K562 (cell line): ENCODE measurements around the gene PSPC1.

ENCODE experiments used
- E2F6 ChIP-seq, 2 experiments: IDR thresholded peaks; 2 replicates each; pipeline ENCODE4 v1.6.1; 2011; ENCODE audit warnings: borderline replicate concordance in 1 of 2, control low read depth in 1 of 2, low read depth in 1 of 2, low read length in 1 of 2, mild to moderate bottlenecking in 1 of 2, mixed read lengths in 1 of 2, moderate library complexity in 1 of 2; ENCODE audit not compliant: insufficient read depth in 1 of 2, insufficient read length in 1 of 2, poor library complexity in 1 of 2, severe bottlenecking in 1 of 2; ENCODE audit errors: extremely low read depth in 1 of 2
- GABPA ChIP-seq: fragments of 200-800 bp; sonication (Bioruptor generic); conservative IDR thresholded peaks from 2 replicates; pipeline ENCODE4 v1.6.1; 2016; ENCODE audit warnings: low read depth, missing genetic modification characterization, missing compliant biosample characterization
- SIN3A ChIP-seq, 2 experiments: fragments of 150-350 bp in 1 of 2; IDR thresholded peaks; 2 replicates each; pipeline ENCODE4 v1.6.1; 2011 to 2016; ENCODE audit warnings: borderline replicate concordance in 2 of 2, low read depth in 2 of 2, low read length in 2 of 2, mild to moderate bottlenecking in 2 of 2, moderate library complexity in 2 of 2; ENCODE audit not compliant: control insufficient read depth in 1 of 2

GRCh38 chr13:19668778-19669177 is 114.0 kb downstream of the PSPC1 start:
- TF ChIP-seq SIN3A (IDR thresholded peaks at IDR 0.05; ENCODE audit: borderline replicate concordance in 2 of 2, control insufficient read depth in 1 of 2, low read depth in 2 of 2, low read length in 2 of 2) (no peak), E2F6 (IDR thresholded peaks at IDR 0.05; ENCODE audit: borderline replicate concordance in 1 of 2, extremely low read depth in 1 of 2, insufficient read depth in 1 of 2, insufficient read length in 1 of 2, low read depth in 1 of 2, low read length in 1 of 2, poor library complexity in 1 of 2, severe bottlenecking in 1 of 2) (no peak), GABPA (tag) (no peak)
